HepG2 (cell line): ENCODE data around the gene PTCRA. TPM values are rescaled to one million over a fixed set of nuclear protein-coding genes. Genes with fewer than 3 reads are reported as not detected.

Experiments
- ASH2L ChIP-seq: fragments of 300-600, 200-600 bp; sonication (generic); IDR thresholded peaks from 2 replicates; pipeline ENCODE4 v1.7.0; 2017; ENCODE audit warnings: low read depth, mild to moderate bottlenecking, moderate library complexity, mixed read lengths, low read length; ENCODE audit not compliant: insufficient read length
- CEBPG ChIP-seq: IDR thresholded peaks from 2 replicates; pipeline ENCODE4 v1.6.1; 2016
- CSRNP1 ChIP-seq: sonication (generic); formaldehyde crosslinking; IDR thresholded peaks from 2 replicates; pipeline ENCODE4 v1.8.1; 2023; ENCODE audit warnings: mild to moderate bottlenecking, missing genetic modification reagents
- ELF1 ChIP-seq: sonication (generic); formaldehyde crosslinking; IDR thresholded peaks from 2 replicates; pipeline ENCODE4 v1.4.0; 2020; ENCODE audit warnings: missing genetic modification reagents
- GLI4 ChIP-seq: sonication (generic); formaldehyde crosslinking; IDR thresholded peaks from 2 replicates; pipeline ENCODE4 v1.5.1; 2020; ENCODE audit warnings: missing genetic modification reagents, mild to moderate bottlenecking, moderate library complexity, borderline replicate concordance
- HINFP ChIP-seq: sonication (generic); formaldehyde crosslinking; IDR thresholded peaks from 2 replicates; pipeline ENCODE4 v1.4.0; 2020; ENCODE audit warnings: low read depth, mild to moderate bottlenecking, missing genetic modification reagents
- HIVEP1 ChIP-seq: sonication (generic); formaldehyde crosslinking; IDR thresholded peaks from 2 replicates; pipeline ENCODE4 v1.4.0; 2020; ENCODE audit warnings: mild to moderate bottlenecking, missing genetic modification reagents
- HNRNPLL ChIP-seq: fragments of 200-400 bp; formaldehyde crosslinking; IDR thresholded peaks from 2 replicates; pipeline ENCODE4 v1.6.1; 2017; ENCODE audit warnings: mild to moderate bottlenecking, low read depth, low read length; ENCODE audit not compliant: poor library complexity, severe bottlenecking
- HOMEZ ChIP-seq: IDR thresholded peaks from 2 replicates; pipeline ENCODE4 v1.6.1; 2016; ENCODE audit warnings: low read depth
- KDM3A ChIP-seq: IDR thresholded peaks from 2 replicates; pipeline ENCODE4 v1.6.1; 2018; ENCODE audit warnings: low read depth, missing compliant biosample characterization
- KLF16 ChIP-seq, 2 experiments: sonication (generic) in 1 of 2; formaldehyde crosslinking in 1 of 2; IDR thresholded peaks; 2 replicates each; pipeline versions ENCODE4 v1.6.1 to v1.8.0; 2016 to 2023; ENCODE audit warnings: missing genetic modification reagents in 2 of 2, missing compliant biosample characterization in 1 of 2
- STAG1 ChIP-seq: sonication (generic); formaldehyde crosslinking; IDR thresholded peaks from 2 replicates; pipeline ENCODE4 v1.4.0; 2020; ENCODE audit warnings: missing genetic modification reagents
- TFE3 ChIP-seq: IDR thresholded peaks from 2 replicates; pipeline ENCODE4 v1.6.1; 2016
- UBTF ChIP-seq: sonication (generic); formaldehyde crosslinking; IDR thresholded peaks from 2 replicates; pipeline ENCODE4 v1.4.0; 2020; ENCODE audit warnings: mild to moderate bottlenecking, missing genetic modification reagents
- ZIK1 ChIP-seq: sonication (generic); formaldehyde crosslinking; IDR thresholded peaks from 2 replicates; pipeline ENCODE4 v1.5.0; 2020; ENCODE audit warnings: mild to moderate bottlenecking, low read depth, missing genetic modification reagents, borderline replicate concordance
- ZMYM2 ChIP-seq: sonication (generic); formaldehyde crosslinking; IDR thresholded peaks from 2 replicates; pipeline ENCODE4 v1.8.0; 2022; ENCODE audit warnings: mild to moderate bottlenecking, missing genetic modification reagents
- ZNF317 ChIP-seq: sonication (generic); formaldehyde crosslinking; IDR thresholded peaks from 2 replicates; pipeline ENCODE4 v1.5.0; 2020; ENCODE audit warnings: mild to moderate bottlenecking, missing genetic modification reagents
- ZNF446 ChIP-seq: sonication (generic); formaldehyde crosslinking; IDR thresholded peaks from 2 replicates; pipeline ENCODE4 v1.5.0; 2020; ENCODE audit warnings: mild to moderate bottlenecking, missing genetic modification reagents
- ZNF510 ChIP-seq: sonication (generic); formaldehyde crosslinking; IDR thresholded peaks from 2 replicates; pipeline ENCODE4 v1.4.0; 2020; ENCODE audit warnings: low read depth, mild to moderate bottlenecking, missing genetic modification reagents
- ZNF841 ChIP-seq: sonication (generic); formaldehyde crosslinking; IDR thresholded peaks from 2 replicates; pipeline ENCODE4 v1.8.1; 2023; ENCODE audit warnings: missing genetic modification reagents, borderline replicate concordance
- polyA plus RNA-seq, 8 experiments: library from polyadenylated mRNA; depleted of rRNA in 3 of 8; stranded (reverse) in 7 of 8; unstranded in 1 of 8; fragments of >200 nt; fragmentation: Illumina TruSeq in 4 of 8; extraction: Trizol in 4 of 8; gene quantifications; 2 replicates each; pipeline versions ENCODE4 v1.2.1 to v1.2.3, GENCODE V29; 2011 to 2016; ENCODE audit warnings: low read depth in 4 of 8, missing spikeins in 1 of 8, mixed read lengths in 1 of 8; ENCODE audit not compliant: insufficient read depth in 1 of 8
- total RNA-seq, 5 experiments: library from RNA; depleted of rRNA; stranded (reverse); fragments of >200 nt; fragmentation: Illumina TruSeq; extraction: Trizol; gene quantifications; 2 replicates each; pipeline ENCODE4 v1.2.3, GENCODE V29; 2016; ENCODE audit warnings: low read depth in 1 of 5

Gene PTCRA
- total and polyA plus RNA-seq, 2 of the 13 experiments (the other 11 are each of a cell fraction or from before 2014, with no cell fraction given): not detected

GRCh38 chr6:42960243-42961019 is 44.6 kb downstream of the PTCRA start, which contains the start of gene GNMT (continued):
- TF ChIP-seq ZNF317 (CRISPR knock-in tag) (peak; percentile 95), HINFP (CRISPR knock-in tag) (no peak), HOMEZ (CRISPR knock-in tag) (no peak), KDM3A (no peak), GLI4 (CRISPR knock-in tag) (0 out of 2 replicates have a peak, but pooled peaks have one; percentile 56), TFE3 (CRISPR knock-in tag) (peak; percentile 50; the same call in 1 of the 2 replicates), ZNF510 (0 out of 2 replicates have a peak, but pooled peaks have one; percentile 66), HIVEP1 (CRISPR knock-in tag) (peak; percentile 11; the same call in 1 of the 2 replicates), ZNF446 (CRISPR knock-in tag) (no peak), ZIK1 (CRISPR knock-in tag) (0 out of 2 replicates have a peak, but pooled peaks have one; percentile 60), UBTF (peak; percentile 89), CSRNP1 (peak; percentile 73; the same call in 1 of the 2 replicates), ASH2L (peak; percentile 46), CEBPG (CRISPR knock-in tag) (no peak), ZNF841 (no peak), STAG1 (peak; percentile 23), ELF1 (CRISPR knock-in tag) (no peak), HNRNPLL (peak; percentile 84), KLF16 (CRISPR knock-in tag; IDR thresholded peaks at IDR 0.05) (no peak; a peak in 2 of 4 replicates), ZMYM2 (CRISPR knock-in tag) (peak; percentile 80; the same call in 1 of the 2 replicates)
